SH-SY5Y (cell line): Measurements from ENCODE around the gene PRDM16.

Experiments used
- GATA2 ChIP-seq: IDR thresholded peaks from 2 replicates; pipeline ENCODE4 v1.6.1; 2011; ENCODE audit warnings: mild to moderate bottlenecking, low read depth, low read length
- GATA3 ChIP-seq: IDR thresholded peaks from 2 replicates; pipeline ENCODE4 v1.6.1; 2011; ENCODE audit warnings: low read depth, mild to moderate bottlenecking, low read length, moderate library complexity

- TF ChIP-seq GATA3 (no peak), GATA2 (no peak)
These were observed 10.6 kb upstream of the PRDM16 start for GRCh38 chr1:3058263-3059030.
